GM12878 (cell line): ENCODE data around the gene TRIM69.

Experiments
- ASH2L ChIP-seq: fragments of 300-600, 200-600 bp; sonication (generic); IDR thresholded peaks from 2 replicates; pipeline ENCODE4 v1.6.1; 2017; ENCODE audit warnings: low read depth, mild to moderate bottlenecking, borderline replicate concordance
- PML ChIP-seq: IDR thresholded peaks from 2 replicates; pipeline ENCODE4 v1.6.1; 2012; ENCODE audit warnings: low read length, inconsistent platforms
- TARDBP ChIP-seq: IDR thresholded peaks from 2 replicates; pipeline ENCODE4 v1.6.1; 2016; ENCODE audit warnings: borderline replicate concordance
- ZNF207 ChIP-seq: fragments of 450-650 bp; IDR thresholded peaks from 2 replicates; pipeline ENCODE4 v1.6.1; 2014; ENCODE audit warnings: antibody characterized with exemption, mild to moderate bottlenecking, borderline replicate concordance

GRCh38 chr15:44695294-44695693, 41.0 kb upstream of the TRIM69 start:
- TF ChIP-seq ASH2L (no peak), TARDBP (no peak), PML (no peak), ZNF207 (no peak)
